Sigmoid colon (tissue), 7 donors: ENCODE measurements around the gene IGF2R. TPM values are rescaled to one million over a fixed set of nuclear protein-coding genes. Genes with fewer than 3 reads are reported as not detected.

ENCODE experiments used
- DNase-seq: peaks from one replicate; pipeline ENCODE4 v3.0.0-alpha.2; 2019
- H3K27ac ChIP-seq, 4 donors: fragments of 200-600 bp; sonication (generic); one replicate each; pipeline ENCODE4 v1.5.1; 2016 to 2019; ENCODE audit warnings: mild to moderate bottlenecking in 1 of 4
- H3K27me3 ChIP-seq, 3 donors: fragments of 200-600 bp; sonication (generic); one replicate each; pipeline ENCODE4 v1.5.1; 2019; ENCODE audit warnings: mild to moderate bottlenecking in 1 of 3
- H3K36me3 ChIP-seq, 4 donors: fragments of 200-600 bp; sonication (generic); one replicate each; pipeline ENCODE4 v1.5.1; 2016 to 2019
- H3K4me1 ChIP-seq, 4 donors: fragments of 200-600 bp; sonication (generic); one replicate each; pipeline ENCODE4 v1.5.1; 2017 to 2019
- H3K4me3 ChIP-seq, 4 donors: fragments of 200-600 bp; sonication (generic); one replicate each; pipeline ENCODE4 v1.5.1; 2017 to 2019; ENCODE audit warnings: mild to moderate bottlenecking in 2 of 4, moderate library complexity in 1 of 4
- H3K9me3 ChIP-seq, 4 donors: fragments of 200-600 bp in 3 of 4; sonication (generic) in 3 of 4; one replicate each; pipeline versions ENCODE4 v1.5.1 to v1.6.1; 2013 to 2019
- EP300 ChIP-seq, 4 donors: sonication (generic); formaldehyde crosslinking; IDR thresholded peaks; one replicate each; pipeline ENCODE4 v1.6.1; 2017; ENCODE audit warnings: antibody characterized with exemption in 4 of 4
- POLR2A ChIP-seq, 2 donors: fragments of 450-650 bp; IDR thresholded peaks; one replicate each; pipeline ENCODE4 v1.6.1; 2016; ENCODE audit warnings: antibody characterized with exemption in 2 of 2, mild to moderate bottlenecking in 2 of 2, moderate library complexity in 2 of 2
- POLR2AphosphoS5 ChIP-seq, 4 donors: sonication (generic); formaldehyde crosslinking; IDR thresholded peaks; one replicate each; pipeline ENCODE4 v1.6.1; 2017; ENCODE audit warnings: antibody characterized with exemption in 4 of 4
- WGBS, 2 donors: extraction: QIAGEN DNeasy Blood & Tissue Kit; methylation state at CpG; one replicate each; pipeline ENCODE4 v1.1.7; 2013; 5-methylcytosine and 5-hydroxymethylcytosine counted together
- intact Hi-C: fragments of 100-400 bp; cut with DNase I; formaldehyde crosslinking; loops from one replicate; pipeline ENCODE4 v1.15.1; 2023
- polyA plus RNA-seq, 3 donors: library from polyadenylated mRNA; stranded (reverse); fragments of 200-250 nt; gene quantifications; one replicate each; pipeline ENCODE4 v1.2.3, GENCODE V29; 2013
- total RNA-seq, 4 donors: library from RNA; depleted of rRNA; stranded (reverse); fragments of >200 nt; gene quantifications; one replicate each; pipeline ENCODE4 v1.1.0, GENCODE V29; 2016
- TF ChIP-seq, protein P1 (sequence below), 4 experiments: fragments of 450-650 bp in 3 of 4; fragments of 200-600 bp in 1 of 4; IDR thresholded peaks; one replicate each; pipeline ENCODE4 v1.5.1; 2016 to 2019; ENCODE audit warnings: antibody characterized with exemption in 4 of 4, mild to moderate bottlenecking in 3 of 4, moderate library complexity in 2 of 4
- donor health status: healthy with polysubstance abuse.
- donor health status: Bipolar disorder and iron deficiency.
- donor health status: healthy.

The IGF2R gene
- total and polyA plus RNA-seq, 7 donors = 3.6 to 80.9 (median 41.3) TPM

DNA sequence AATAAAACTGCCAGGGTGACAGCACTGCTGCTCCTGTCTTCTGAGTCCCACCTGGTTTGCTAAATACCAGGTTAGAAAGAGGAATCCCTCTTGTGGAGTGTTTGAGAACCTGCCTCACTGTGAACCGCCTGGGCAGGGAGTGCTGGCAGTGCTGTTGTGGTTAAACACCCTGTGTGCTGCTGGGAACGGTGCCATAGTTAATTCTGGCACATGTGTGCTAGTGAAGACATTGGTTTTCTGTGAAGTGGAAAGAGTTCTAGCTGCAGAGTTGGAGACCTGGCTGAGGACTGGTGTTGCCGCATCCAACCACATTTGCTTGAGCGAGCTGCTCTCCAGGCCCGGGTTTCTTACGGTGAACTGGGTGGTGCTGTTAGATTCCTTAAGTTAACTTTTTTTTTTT lies 72.7 kb downstream of the IGF2R start:
- no peaks in the 10 kb centered on the region for H3K27me3 ChIP-seq
- DNase-seq = no peak
- peaks cover 3 to 79% (median 30%) of the 10 kb centered on the region in 4 donors for H3K36me3 ChIP-seq
- no peak for TF ChIP-seq EP300 (IDR thresholded peaks at IDR 0.05)
- TF ChIP-seq, protein P1, sequence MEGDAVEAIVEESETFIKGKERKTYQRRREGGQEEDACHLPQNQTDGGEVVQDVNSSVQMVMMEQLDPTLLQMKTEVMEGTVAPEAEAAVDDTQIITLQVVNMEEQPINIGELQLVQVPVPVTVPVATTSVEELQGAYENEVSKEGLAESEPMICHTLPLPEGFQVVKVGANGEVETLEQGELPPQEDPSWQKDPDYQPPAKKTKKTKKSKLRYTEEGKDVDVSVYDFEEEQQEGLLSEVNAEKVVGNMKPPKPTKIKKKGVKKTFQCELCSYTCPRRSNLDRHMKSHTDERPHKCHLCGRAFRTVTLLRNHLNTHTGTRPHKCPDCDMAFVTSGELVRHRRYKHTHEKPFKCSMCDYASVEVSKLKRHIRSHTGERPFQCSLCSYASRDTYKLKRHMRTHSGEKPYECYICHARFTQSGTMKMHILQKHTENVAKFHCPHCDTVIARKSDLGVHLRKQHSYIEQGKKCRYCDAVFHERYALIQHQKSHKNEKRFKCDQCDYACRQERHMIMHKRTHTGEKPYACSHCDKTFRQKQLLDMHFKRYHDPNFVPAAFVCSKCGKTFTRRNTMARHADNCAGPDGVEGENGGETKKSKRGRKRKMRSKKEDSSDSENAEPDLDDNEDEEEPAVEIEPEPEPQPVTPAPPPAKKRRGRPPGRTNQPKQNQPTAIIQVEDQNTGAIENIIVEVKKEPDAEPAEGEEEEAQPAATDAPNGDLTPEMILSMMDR (IDR thresholded peaks at IDR 0.05) = no peak
- no peak for TF ChIP-seq POLR2A (IDR thresholded peaks at IDR 0.05)
- no peak for TF ChIP-seq POLR2AphosphoS5 (IDR thresholded peaks at IDR 0.05)
- 79 to 85% methylated on average over 6 of the region's 6 CpGs for WGBS, 2 donors
- no peak overlapping the region for H3K4me3 ChIP-seq
- intact Hi-C loops = no loop called here
- no peak overlapping the region for H3K27ac ChIP-seq
- peaks cover 0 to 10% (median 4%) of the 10 kb centered on the region in 4 donors for H3K4me1 ChIP-seq
- no peaks in the 10 kb centered on the region for H3K9me3 ChIP-seq

DNA sequence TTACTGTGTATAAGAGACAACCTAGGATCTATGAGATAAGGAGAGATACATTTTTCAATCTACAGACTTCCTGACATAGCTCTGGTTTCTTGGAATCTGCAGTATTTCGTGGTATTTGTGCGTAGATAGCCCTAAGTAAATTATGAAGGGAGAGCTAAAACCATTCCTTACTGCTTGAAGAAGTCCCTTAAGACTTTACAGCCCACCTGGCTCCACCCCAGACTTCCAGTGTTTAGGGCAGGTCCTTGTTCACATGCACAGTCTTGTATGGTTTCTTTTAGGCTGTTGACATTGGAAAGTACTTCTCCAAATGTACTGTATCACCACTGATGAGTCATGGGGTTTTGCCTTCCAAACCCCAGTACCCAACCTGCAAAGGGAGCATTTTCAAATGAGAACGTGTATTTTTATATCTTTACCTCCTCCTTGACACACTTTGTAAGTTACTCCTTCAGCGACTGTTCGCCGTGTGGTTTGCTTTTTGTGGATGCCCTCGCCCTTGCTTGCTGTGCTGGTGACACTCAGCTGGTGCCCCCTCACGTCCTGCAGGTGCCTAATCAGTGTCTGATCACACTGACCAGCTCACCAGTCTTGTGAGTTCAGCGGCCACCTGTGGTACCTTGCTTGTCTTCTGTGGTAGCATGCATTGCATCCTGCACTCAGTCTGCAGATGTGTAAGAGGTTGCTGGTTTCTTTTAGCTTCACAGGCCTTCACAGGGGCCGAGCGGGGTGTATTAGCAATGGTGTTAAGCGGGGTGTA lies 73.3 kb downstream of the IGF2R start:
- TF ChIP-seq, protein P1 (IDR thresholded peaks at IDR 0.05) = no peak
- TF ChIP-seq POLR2A (IDR thresholded peaks at IDR 0.05) (no peak), EP300 (IDR thresholded peaks at IDR 0.05) (no peak), POLR2AphosphoS5 (IDR thresholded peaks at IDR 0.05) (no peak)
- no peaks in the 10 kb centered on the region for H3K27me3 ChIP-seq
- peaks cover 3 to 85% (median 36%) of the 10 kb centered on the region in 4 donors for H3K36me3 ChIP-seq
- H3K4me3 ChIP-seq = no peak overlapping the region
- DNase-seq = no peak
- intact Hi-C loops = no loop called here
- 93 to 94% methylated on average over 12 of the region's 12 CpGs for WGBS, 2 donors
- no peaks in the 10 kb centered on the region for H3K9me3 ChIP-seq
- peaks cover 0 to 10% (median 4%) of the 10 kb centered on the region in 4 donors for H3K4me1 ChIP-seq
- H3K27ac ChIP-seq = no peak overlapping the region

DNA sequence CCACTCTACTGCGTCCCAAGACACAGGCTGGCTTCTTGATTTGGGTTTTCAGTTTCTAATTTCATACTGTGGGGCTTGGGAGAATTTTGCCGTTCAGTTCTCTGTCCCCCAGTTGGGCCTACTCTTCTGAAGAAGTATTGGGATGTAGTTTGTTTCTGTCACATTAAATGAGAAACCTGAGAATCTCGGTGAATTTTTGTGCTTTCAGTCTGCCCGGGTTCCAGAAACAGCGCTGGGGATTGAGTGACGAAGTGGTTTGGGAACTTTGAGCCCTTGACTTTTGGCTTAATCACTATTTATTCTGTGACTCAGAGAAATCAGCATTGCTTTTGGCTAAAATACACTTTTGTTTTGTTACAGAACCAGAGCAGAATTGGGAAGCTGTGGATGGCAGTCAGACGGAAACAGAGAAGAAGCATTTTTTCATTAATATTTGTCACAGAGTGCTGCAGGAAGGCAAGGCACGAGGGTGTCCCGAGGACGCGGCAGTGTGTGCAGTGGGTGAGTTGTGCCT lies 74.0 kb downstream of the IGF2R start:
- intact Hi-C loops = no loop called here

DNA sequence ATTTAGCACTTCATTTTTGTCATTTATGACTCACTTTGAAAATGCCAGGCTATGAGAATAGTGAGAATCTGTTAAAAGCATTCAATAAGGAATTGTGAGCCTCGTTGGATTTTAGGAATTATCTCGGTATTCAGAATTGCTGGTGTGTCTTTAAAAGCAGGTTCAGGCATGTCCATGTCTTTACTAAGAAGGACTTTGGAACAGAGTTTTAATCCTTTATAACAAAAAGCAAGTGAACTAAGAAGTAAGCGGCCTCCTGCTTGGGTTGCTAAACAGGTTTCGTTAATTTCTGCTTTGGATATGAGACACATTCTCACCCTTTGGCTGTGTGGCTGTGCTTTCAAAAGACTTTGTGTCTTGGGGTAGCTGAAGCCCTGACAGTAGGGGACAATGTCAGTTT lies 74.9 kb downstream of the IGF2R start:
- no peak for DNase-seq
- intact Hi-C loops = no loop called here
- Histone ChIP-seq H3K4me1 (peaks cover 0 to 10% (median 4%) of the 10 kb centered on the region in 4 donors), H3K27me3 (no peaks in the 10 kb centered on the region), H3K4me3 (no peak overlapping the region), H3K27ac (no peak overlapping the region), H3K9me3 (no peaks in the 10 kb centered on the region), H3K36me3 (peaks cover 13 to 95% (median 51%) of the 10 kb centered on the region in 4 donors)
- TF ChIP-seq, protein P1 (IDR thresholded peaks at IDR 0.05) = no peak
- TF ChIP-seq POLR2A (IDR thresholded peaks at IDR 0.05) = no peak
- TF ChIP-seq EP300 (IDR thresholded peaks at IDR 0.05) = no peak
- TF ChIP-seq POLR2AphosphoS5 (IDR thresholded peaks at IDR 0.05) = no peak
- 87 to 93% methylated on average over 4 of the region's 4 CpGs for WGBS, 2 donors

More for the DNA sequence above, 74.0 kb downstream of the IGF2R start:
- H3K4me3 ChIP-seq = no peak overlapping the region
- WGBS, 2 donors = 80 to 93% methylated on average over 11 of the region's 11 CpGs
- TF ChIP-seq, protein P1 (IDR thresholded peaks at IDR 0.05) = no peak
- TF ChIP-seq POLR2A (IDR thresholded peaks at IDR 0.05) (no peak), EP300 (IDR thresholded peaks at IDR 0.05) (no peak)
- H3K4me1 ChIP-seq = peaks cover 0 to 10% (median 4%) of the 10 kb centered on the region in 4 donors
- no peaks in the 10 kb centered on the region for H3K9me3 ChIP-seq
- no peaks in the 10 kb centered on the region for H3K27me3 ChIP-seq
- DNase-seq = no peak
- peaks cover 4 to 88% (median 41%) of the 10 kb centered on the region in 4 donors for H3K36me3 ChIP-seq
- no peak overlapping the region for H3K27ac ChIP-seq
